ENCODE results near the gene ADCY9.

DNA sequence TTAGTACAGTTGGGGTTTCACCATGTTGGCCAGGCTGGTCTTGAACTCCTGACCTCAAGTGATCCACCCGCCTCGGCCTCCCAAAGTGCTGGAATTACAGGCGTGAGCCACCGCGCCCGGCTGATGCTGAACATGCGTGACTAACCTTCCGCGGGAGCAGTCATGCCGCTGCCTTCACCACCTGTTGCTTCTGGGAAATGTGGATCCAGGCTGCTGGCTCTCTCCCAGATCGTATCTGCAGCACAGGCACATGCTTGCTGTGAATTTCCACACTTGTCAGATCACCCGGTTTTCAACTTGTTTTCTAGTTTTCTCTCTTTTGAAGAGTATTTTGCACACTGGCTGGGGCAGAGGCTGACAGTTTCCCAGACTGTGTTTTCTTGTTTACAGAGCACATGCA is 97.9 kb downstream of the ADCY9 start:
- TF ChIP-seq, protein P1, sequence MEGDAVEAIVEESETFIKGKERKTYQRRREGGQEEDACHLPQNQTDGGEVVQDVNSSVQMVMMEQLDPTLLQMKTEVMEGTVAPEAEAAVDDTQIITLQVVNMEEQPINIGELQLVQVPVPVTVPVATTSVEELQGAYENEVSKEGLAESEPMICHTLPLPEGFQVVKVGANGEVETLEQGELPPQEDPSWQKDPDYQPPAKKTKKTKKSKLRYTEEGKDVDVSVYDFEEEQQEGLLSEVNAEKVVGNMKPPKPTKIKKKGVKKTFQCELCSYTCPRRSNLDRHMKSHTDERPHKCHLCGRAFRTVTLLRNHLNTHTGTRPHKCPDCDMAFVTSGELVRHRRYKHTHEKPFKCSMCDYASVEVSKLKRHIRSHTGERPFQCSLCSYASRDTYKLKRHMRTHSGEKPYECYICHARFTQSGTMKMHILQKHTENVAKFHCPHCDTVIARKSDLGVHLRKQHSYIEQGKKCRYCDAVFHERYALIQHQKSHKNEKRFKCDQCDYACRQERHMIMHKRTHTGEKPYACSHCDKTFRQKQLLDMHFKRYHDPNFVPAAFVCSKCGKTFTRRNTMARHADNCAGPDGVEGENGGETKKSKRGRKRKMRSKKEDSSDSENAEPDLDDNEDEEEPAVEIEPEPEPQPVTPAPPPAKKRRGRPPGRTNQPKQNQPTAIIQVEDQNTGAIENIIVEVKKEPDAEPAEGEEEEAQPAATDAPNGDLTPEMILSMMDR (conservative IDR thresholded peaks at IDR 0.05; ENCODE audit: low read depth, low read length): no peak
- no peak for TF ChIP-seq EZH2 (IDR thresholded peaks at IDR 0.05; ENCODE audit: borderline replicate concordance, low read depth, low read length, poor library complexity, severe bottlenecking)

Measured in A673 (cell line).